Right cardiac atrium (tissue), 5 donors: ENCODE results near the gene GNAS-AS1. TPM values are rescaled to one million over a fixed set of nuclear protein-coding genes. Genes with fewer than 3 reads are reported as not detected.

Source experiments
- ATAC-seq, 2 donors: fragments of 200-7000 bp; cut with Tn5 transposase; one replicate each; pipeline versions ENCODE4 v1.8.0 to v1.9.1; 2020; ENCODE audit warnings: moderate library complexity in 2 of 2, mild to moderate bottlenecking in 1 of 2
- DNase-seq, 3 donors: peaks; one replicate each; pipeline ENCODE4 v3.0.0-alpha.2; 2020
- H3K27ac ChIP-seq: one replicate; pipeline ENCODE4 v1.5.1; 2013; ENCODE audit warnings: mild to moderate bottlenecking, low read length, control low read depth, moderate library complexity
- H3K27me3 ChIP-seq: one replicate; pipeline ENCODE4 v1.6.1; 2013; ENCODE audit not compliant: control insufficient read depth, insufficient read depth
- H3K4me1 ChIP-seq: one replicate; pipeline ENCODE4 v1.6.1; 2013; ENCODE audit warnings: low read length; ENCODE audit not compliant: control insufficient read depth, insufficient read depth
- H3K4me3 ChIP-seq: one replicate; pipeline ENCODE4 v1.5.1; 2013; ENCODE audit warnings: low read length, control low read depth
- H3K9me3 ChIP-seq: one replicate; pipeline ENCODE4 v1.6.1; 2013; ENCODE audit warnings: low read length; ENCODE audit not compliant: control insufficient read depth
- WGBS: extraction: QIAGEN DNeasy Blood & Tissue Kit; methylation state at CpG from one replicate; pipeline ENCODE4 v1.1.7; 2013; 5-methylcytosine and 5-hydroxymethylcytosine counted together
- intact Hi-C, 4 donors: fragments of 100-400 bp; cut with DNase I; formaldehyde crosslinking; loops; one replicate each; pipeline versions ENCODE4 v1.11.0 to v1.14.0; 2022 to 2023
- polyA plus RNA-seq: library from polyadenylated mRNA; stranded (reverse); fragments of 200-250 nt; gene quantifications from one replicate; pipeline ENCODE4 v1.2.3, GENCODE V29; 2013
- total RNA-seq, 4 donors: library from RNA; stranded (reverse); fragmentation: NEBNext Ultra II Directional; extraction: Animal tissue kit (Norgen Biotek cat#: 25700); gene quantifications; one replicate each; pipeline ENCODE4 v1.2.1, GENCODE V29; 2021
- donor health status: healthy with polysubstance abuse.
- donor health status: DM: no; HTN: yes; CAD: no.
- donor health status: DM: no; HTN: no; CAD: no.
- donor health status: DM: no; HTN: yes; CAD: no; lungs with severe emphysema.
- donor health status: DM: yes; HTN: yes; CAD: no.

Gene GNAS-AS1
- total and polyA plus RNA-seq, 5 donors = 0.32 to 0.74 (median 0.50) TPM

DNA sequence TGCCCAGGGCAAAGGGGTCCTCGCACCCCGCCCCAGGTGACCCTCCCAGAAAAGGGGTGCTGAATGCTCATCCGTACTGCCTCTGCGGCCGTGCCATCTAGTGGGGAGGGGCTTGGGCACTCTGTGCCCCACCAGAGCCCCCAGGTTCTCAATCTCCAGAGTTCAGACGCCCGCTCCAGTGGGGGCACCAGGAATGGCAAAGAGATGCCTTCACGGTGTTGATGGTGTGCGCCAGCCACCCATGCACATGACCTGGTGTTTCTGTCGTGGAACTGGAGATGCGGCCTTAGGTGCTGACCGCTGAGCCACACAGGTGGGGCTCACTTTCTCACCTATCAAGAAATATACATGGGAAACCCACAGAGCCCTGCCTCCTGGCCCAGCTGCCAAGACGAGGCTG, 30.8 kb downstream of the GNAS-AS1 start:
- DNase-seq = no peak
- H3K9me3 ChIP-seq = no peaks in the 10 kb centered on the region
- 95% methylated on average over 13 of the region's 13 CpGs for WGBS

GRCh38 chr20:58818586-58819285, 32.0 kb downstream of the GNAS-AS1 start:
- no peak for ATAC-seq
- WGBS = 70% methylated on average over 8 of the region's 8 CpGs

More for the DNA sequence above, 30.8 kb downstream of the GNAS-AS1 start:
- no peak overlapping the region for H3K27ac ChIP-seq
- H3K4me1 ChIP-seq = no peaks in the 10 kb centered on the region
- intact Hi-C loops = no loop called here
- no peak overlapping the region for H3K4me3 ChIP-seq
- no peak for ATAC-seq
- H3K27me3 ChIP-seq = no peaks in the 10 kb centered on the region

DNA sequence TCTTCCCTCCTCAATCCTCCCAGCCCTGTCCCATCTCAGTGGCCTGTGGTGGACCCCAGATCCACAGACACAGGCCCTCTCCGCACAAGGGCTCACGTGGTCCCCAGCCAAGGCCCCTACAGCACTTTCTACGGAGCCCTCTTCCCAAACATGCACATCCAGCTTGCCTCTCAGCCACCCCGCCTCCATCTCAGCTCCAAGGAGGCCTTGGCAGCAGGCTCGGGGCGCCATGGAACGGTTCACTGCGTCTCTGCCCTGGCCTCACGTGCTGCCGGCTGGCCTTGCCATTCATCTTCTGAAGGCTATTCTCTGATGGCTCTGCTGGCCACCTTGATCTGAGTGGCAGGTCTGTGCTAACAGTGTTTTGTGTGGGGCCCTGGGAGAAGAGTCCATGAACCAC, 33.0 kb downstream of the GNAS-AS1 start:
- no peaks in the 10 kb centered on the region for H3K4me1 ChIP-seq
- 91% methylated on average over 10 of the region's 10 CpGs for WGBS
- intact Hi-C loops = no loop called here
- no peak overlapping the region for H3K4me3 ChIP-seq
- DNase-seq (no peak), ATAC-seq (no peak)
- no peaks in the 10 kb centered on the region for H3K9me3 ChIP-seq
- no peak overlapping the region for H3K27ac ChIP-seq
- H3K27me3 ChIP-seq = no peaks in the 10 kb centered on the region

More at GRCh38 chr20:58818586-58819285, 32.0 kb downstream of the GNAS-AS1 start:
- H3K9me3 ChIP-seq = no peaks in the 10 kb centered on the region
- DNase-seq = no peak
- no peaks in the 10 kb centered on the region for H3K27me3 ChIP-seq
- H3K27ac ChIP-seq = no peak overlapping the region
- intact Hi-C loops = no loop called here
- H3K4me1 ChIP-seq = no peaks in the 10 kb centered on the region
- no peak overlapping the region for H3K4me3 ChIP-seq

DNA sequence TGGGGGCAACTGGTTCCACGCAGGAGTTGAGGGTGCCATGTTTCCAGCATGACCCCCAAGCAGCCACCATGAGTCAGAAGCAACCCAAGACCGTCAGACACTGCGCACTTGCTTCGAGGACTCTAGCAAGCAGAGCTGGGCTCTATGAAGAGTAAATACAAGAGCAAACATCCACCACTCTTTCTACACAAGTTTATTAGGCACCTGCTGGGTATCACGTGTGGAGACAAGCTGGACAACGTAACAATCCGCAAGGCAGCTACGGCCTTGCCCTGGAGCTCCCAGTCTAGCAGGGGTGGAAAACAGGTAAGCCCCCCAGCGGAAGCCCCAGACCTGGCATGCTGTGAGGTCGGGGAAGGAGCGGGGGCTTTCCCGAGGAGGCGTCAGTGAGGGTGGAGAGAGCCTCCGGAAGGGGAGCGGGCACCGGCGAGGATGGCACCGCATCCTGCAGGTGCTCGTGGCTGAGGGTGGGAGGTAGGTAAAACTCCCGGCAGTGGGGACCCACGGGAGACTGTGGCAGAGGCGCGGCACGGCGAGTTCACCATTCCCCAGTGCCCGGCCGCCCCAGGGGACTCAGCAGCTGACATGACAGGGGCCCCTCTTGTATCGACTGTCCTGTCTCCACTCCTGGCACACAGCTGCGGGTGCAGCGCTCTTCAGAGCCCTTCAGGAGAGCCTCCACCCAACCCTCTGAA, 33.6 kb downstream of the GNAS-AS1 start:
- H3K4me3 ChIP-seq = no peak overlapping the region
- H3K27me3 ChIP-seq = no peaks in the 10 kb centered on the region
- H3K27ac ChIP-seq = no peak overlapping the region
- H3K9me3 ChIP-seq = no peaks in the 10 kb centered on the region
- 92% methylated on average over 30 of the region's 30 CpGs for WGBS
- intact Hi-C loops = no loop called here
- ATAC-seq = no peak
- no peaks in the 10 kb centered on the region for H3K4me1 ChIP-seq
- DNase-seq = no peak

GRCh38 chr20:58816051-58816450, 34.7 kb downstream of the GNAS-AS1 start:
- H3K4me3 ChIP-seq = no peak overlapping the region
- intact Hi-C loops = no loop called here

GRCh38 chr20:58815448-58815847, 35.3 kb downstream of the GNAS-AS1 start:
- Histone ChIP-seq H3K9me3 (no peaks in the 10 kb centered on the region), H3K27ac (no peak overlapping the region), H3K4me1 (no peaks in the 10 kb centered on the region), H3K4me3 (no peak overlapping the region), H3K27me3 (no peaks in the 10 kb centered on the region)
- DNase-seq = no peak
- WGBS = 74% methylated on average over 11 of the region's 11 CpGs
- no peak for ATAC-seq
- intact Hi-C loops = no loop called here

More at GRCh38 chr20:58816051-58816450, 34.7 kb downstream of the GNAS-AS1 start:
- Histone ChIP-seq H3K4me1 (no peaks in the 10 kb centered on the region), H3K9me3 (no peaks in the 10 kb centered on the region), H3K27ac (no peak overlapping the region), H3K27me3 (no peaks in the 10 kb centered on the region)
- ATAC-seq = no peak
- DNase-seq = no peak
- 93% methylated on average over 10 of the region's 10 CpGs for WGBS

DNA sequence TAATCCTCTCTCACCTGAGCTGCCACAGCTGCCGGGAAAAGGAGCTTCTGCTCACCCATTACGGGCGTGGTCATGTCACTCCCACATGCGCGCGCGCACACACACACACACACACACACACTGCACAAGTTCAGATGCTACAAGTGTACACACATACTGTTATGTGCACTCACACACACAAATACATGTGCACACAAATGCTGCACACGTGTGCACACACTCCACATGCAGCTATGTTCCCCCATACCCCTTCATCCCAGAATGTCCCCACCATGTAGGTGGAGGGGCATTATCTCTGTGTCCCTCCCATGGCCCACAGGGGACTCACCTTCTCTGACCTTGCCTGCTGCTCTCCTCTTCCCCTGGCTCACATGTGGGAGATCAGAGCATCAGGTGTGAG, 37.3 kb downstream of the GNAS-AS1 start:
- 86% methylated on average over 8 of the region's 8 CpGs for WGBS

GRCh38 chr20:58811334-58811733, 39.4 kb downstream of the GNAS-AS1 start:
- intact Hi-C loops = no loop called here
- Histone ChIP-seq H3K4me1 (no peaks in the 10 kb centered on the region), H3K4me3 (no peak overlapping the region), H3K9me3 (no peaks in the 10 kb centered on the region), H3K27me3 (no peaks in the 10 kb centered on the region), H3K27ac (no peak overlapping the region)
- ATAC-seq = no peak
- no peak for DNase-seq
- WGBS = 94% methylated on average over 13 of the region's 13 CpGs

More for the DNA sequence above, 37.3 kb downstream of the GNAS-AS1 start:
- intact Hi-C loops = no loop called here
- Histone ChIP-seq H3K27me3 (no peaks in the 10 kb centered on the region), H3K4me3 (no peak overlapping the region), H3K4me1 (no peaks in the 10 kb centered on the region), H3K27ac (no peak overlapping the region), H3K9me3 (no peaks in the 10 kb centered on the region)
- ATAC-seq = no peak
- no peak for DNase-seq

- intact Hi-C loops = no loop called here
- no peak for DNase-seq
- H3K9me3 ChIP-seq = no peaks in the 10 kb centered on the region
- ATAC-seq = no peak
- no peak overlapping the region for H3K4me3 ChIP-seq
- 84% methylated on average over 10 of the region's 10 CpGs for WGBS
- H3K27me3 ChIP-seq = no peaks in the 10 kb centered on the region
- no peak overlapping the region for H3K27ac ChIP-seq
- H3K4me1 ChIP-seq = no peaks in the 10 kb centered on the region
These were observed 39.8 kb downstream of the GNAS-AS1 start for GRCh38 chr20:58810879-58811250.

GRCh38 chr20:58810116-58810878, 40.4 kb downstream of the GNAS-AS1 start:
- H3K4me1 ChIP-seq = no peaks in the 10 kb centered on the region

More at GRCh38 chr20:58810116-58810878, 40.4 kb downstream of the GNAS-AS1 start:
- ATAC-seq (no peak), DNase-seq (no peak)
- intact Hi-C loops = no loop called here
- Histone ChIP-seq H3K9me3 (no peaks in the 10 kb centered on the region), H3K4me3 (no peak overlapping the region), H3K27ac (no peak overlapping the region), H3K27me3 (no peaks in the 10 kb centered on the region)
- 84% methylated on average over 19 of the region's 19 CpGs for WGBS
